HEK293 (cell line): ENCODE results near the gene PBLD.

ENCODE experiments used
- ATF2 ChIP-seq: fragments of 450-650 bp; formaldehyde crosslinking; IDR thresholded peaks from 2 replicates; pipeline ENCODE4 v1.5.1; 2016; ENCODE audit warnings: missing biosample characterization, missing genetic modification characterization, low read depth
- TRIM28 ChIP-seq: IDR thresholded peaks from 2 replicates; pipeline ENCODE4 v1.6.1; 2011; ENCODE audit warnings: low read length, control low read depth, borderline replicate concordance
- ZNF133 ChIP-seq: fragments of 450-650 bp; formaldehyde crosslinking; IDR thresholded peaks from 2 replicates; pipeline ENCODE4 v1.5.1; 2016; ENCODE audit warnings: missing biosample characterization, missing genetic modification characterization
- ZNF157 ChIP-seq: fragments of 450-650 bp; formaldehyde crosslinking; IDR thresholded peaks from 2 replicates; pipeline ENCODE4 v1.5.1; 2016; ENCODE audit warnings: missing biosample characterization, missing genetic modification characterization
- ZNF488 ChIP-seq: fragments of 450-650 bp; formaldehyde crosslinking; IDR thresholded peaks from 2 replicates; pipeline ENCODE4 v1.5.1; 2016; ENCODE audit warnings: missing biosample characterization, missing genetic modification characterization
- ZNF623 ChIP-seq: fragments of 450-650 bp; formaldehyde crosslinking; IDR thresholded peaks from 2 replicates; pipeline ENCODE4 v1.5.1; 2016; ENCODE audit warnings: missing biosample characterization, missing genetic modification characterization
- ZNF707 ChIP-seq: fragments of 450-650 bp; formaldehyde crosslinking; IDR thresholded peaks from 2 replicates; pipeline ENCODE4 v1.5.1; 2016; ENCODE audit warnings: missing biosample characterization, missing genetic modification characterization
- TF ChIP-seq, protein P1 (sequence below): fragments of 450-650 bp; formaldehyde crosslinking; IDR thresholded peaks from 2 replicates; pipeline ENCODE4 v1.5.1; 2016; ENCODE audit warnings: missing biosample characterization, missing genetic modification characterization, low read depth
- TF ChIP-seq, protein P2 (sequence below): fragments of 450-650 bp; formaldehyde crosslinking; IDR thresholded peaks from 2 replicates; pipeline ENCODE4 v1.5.1; 2016; ENCODE audit warnings: missing biosample characterization, missing genetic modification characterization

GRCh38 chr10:68302871-68303270 is 29.9 kb downstream of the PBLD start:
- TF ChIP-seq ZNF707 (tag by site-specific recombination) (no peak), ZNF623 (peak; percentile 45), ZNF133 (tag by site-specific recombination) (no peak), ATF2 (tag by site-specific recombination) (no peak), ZNF488 (tag by site-specific recombination) (no peak), TRIM28 (no peak), ZNF157 (no peak)
- TF ChIP-seq, protein P1, sequence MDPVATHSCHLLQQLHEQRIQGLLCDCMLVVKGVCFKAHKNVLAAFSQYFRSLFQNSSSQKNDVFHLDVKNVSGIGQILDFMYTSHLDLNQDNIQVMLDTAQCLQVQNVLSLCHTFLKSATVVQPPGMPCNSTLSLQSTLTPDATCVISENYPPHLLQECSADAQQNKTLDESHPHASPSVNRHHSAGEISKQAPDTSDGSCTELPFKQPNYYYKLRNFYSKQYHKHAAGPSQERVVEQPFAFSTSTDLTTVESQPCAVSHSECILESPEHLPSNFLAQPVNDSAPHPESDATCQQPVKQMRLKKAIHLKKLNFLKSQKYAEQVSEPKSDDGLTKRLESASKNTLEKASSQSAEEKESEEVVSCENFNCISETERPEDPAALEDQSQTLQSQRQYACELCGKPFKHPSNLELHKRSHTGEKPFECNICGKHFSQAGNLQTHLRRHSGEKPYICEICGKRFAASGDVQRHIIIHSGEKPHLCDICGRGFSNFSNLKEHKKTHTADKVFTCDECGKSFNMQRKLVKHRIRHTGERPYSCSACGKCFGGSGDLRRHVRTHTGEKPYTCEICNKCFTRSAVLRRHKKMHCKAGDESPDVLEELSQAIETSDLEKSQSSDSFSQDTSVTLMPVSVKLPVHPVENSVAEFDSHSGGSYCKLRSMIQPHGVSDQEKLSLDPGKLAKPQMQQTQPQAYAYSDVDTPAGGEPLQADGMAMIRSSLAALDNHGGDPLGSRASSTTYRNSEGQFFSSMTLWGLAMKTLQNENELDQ (tag by site-specific recombination): no peak
- TF ChIP-seq, protein P2, sequence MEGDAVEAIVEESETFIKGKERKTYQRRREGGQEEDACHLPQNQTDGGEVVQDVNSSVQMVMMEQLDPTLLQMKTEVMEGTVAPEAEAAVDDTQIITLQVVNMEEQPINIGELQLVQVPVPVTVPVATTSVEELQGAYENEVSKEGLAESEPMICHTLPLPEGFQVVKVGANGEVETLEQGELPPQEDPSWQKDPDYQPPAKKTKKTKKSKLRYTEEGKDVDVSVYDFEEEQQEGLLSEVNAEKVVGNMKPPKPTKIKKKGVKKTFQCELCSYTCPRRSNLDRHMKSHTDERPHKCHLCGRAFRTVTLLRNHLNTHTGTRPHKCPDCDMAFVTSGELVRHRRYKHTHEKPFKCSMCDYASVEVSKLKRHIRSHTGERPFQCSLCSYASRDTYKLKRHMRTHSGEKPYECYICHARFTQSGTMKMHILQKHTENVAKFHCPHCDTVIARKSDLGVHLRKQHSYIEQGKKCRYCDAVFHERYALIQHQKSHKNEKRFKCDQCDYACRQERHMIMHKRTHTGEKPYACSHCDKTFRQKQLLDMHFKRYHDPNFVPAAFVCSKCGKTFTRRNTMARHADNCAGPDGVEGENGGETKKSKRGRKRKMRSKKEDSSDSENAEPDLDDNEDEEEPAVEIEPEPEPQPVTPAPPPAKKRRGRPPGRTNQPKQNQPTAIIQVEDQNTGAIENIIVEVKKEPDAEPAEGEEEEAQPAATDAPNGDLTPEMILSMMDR (tag by site-specific recombination): no peak
